Measurements from ENCODE around the gene NEK9. TPM values are rescaled to one million over a fixed set of nuclear protein-coding genes. Genes with fewer than 3 reads are reported as not detected.

Gene NEK9
- total and polyA plus RNA-seq, 2 experiments from 2014 or later: 16.3 to 31.1 TPM

- Histone ChIP-seq H3K4me3 (no peak overlapping the region), H3K79me2 (replicated peaks; ENCODE audit: insufficient read depth) (0 out of 2 replicates have a peak, but pooled peaks cover 3% of the 10 kb centered on the region), H3K27me3 (ENCODE audit: insufficient read depth) (no peaks in the 10 kb centered on the region), H4K20me1 (replicated peaks; ENCODE audit: insufficient read depth) (0 out of 2 replicates have a peak, but pooled peaks cover 6% of the 10 kb centered on the region), H3F3A (replicated peaks; ENCODE audit: low read depth) (no peaks in the 10 kb centered on the region), H3K4me1 (ENCODE audit: insufficient read depth) (no peaks in the 10 kb centered on the region), H3K4me2 (no peak overlapping the region), H3K9me2 (ENCODE audit: insufficient read depth) (no peaks in the 10 kb centered on the region), H2AFZ (no peak overlapping the region), H3K27ac (ENCODE audit: low read depth) (no peak overlapping the region), H3K36me3 (ENCODE audit: insufficient read depth) (no peaks in the 10 kb centered on the region; the same call in 1 of the 2 replicates)
- Mint-ChIP-seq H3K4me3 (no peak overlapping the region), H3K9me3 (no peaks in the 10 kb centered on the region), H3K36me3 (ENCODE audit: low read depth) (peaks cover 8% of the 10 kb centered on the region; the same call in 2 of the 3 replicates), H3K4me1 (no peaks in the 10 kb centered on the region), H3K27me3 (ENCODE audit: insufficient read depth, low read depth, poor library complexity) (no peaks in the 10 kb centered on the region), H3K27ac (no peak overlapping the region)
- ATAC-seq (no peak), DNase-seq (ENCODE audit: low spot score) (no peak)
- TF ChIP-seq NANOG (IDR thresholded peaks at IDR 0.05; ENCODE audit: borderline replicate concordance) (no peak), STAT1 (IDR thresholded peaks at IDR 0.05; ENCODE audit: unreplicated experiment) (no peak)
These were observed 86.3 kb downstream of the NEK9 start for GRCh38 chr14:75040507-75040906.

- Mint-ChIP-seq H3K9me3 (no peaks in the 10 kb centered on the region), H3K36me3 (ENCODE audit: low read depth) (peaks cover 5% of the 10 kb centered on the region; the same call in 2 of the 3 replicates), H3K27ac (no peak overlapping the region), H3K4me1 (no peaks in the 10 kb centered on the region), H3K4me3 (no peak overlapping the region), H3K27me3 (ENCODE audit: insufficient read depth, low read depth, poor library complexity) (no peaks in the 10 kb centered on the region)
- Histone ChIP-seq H3K9me2 (ENCODE audit: insufficient read depth) (no peaks in the 10 kb centered on the region), H2AFZ (no peak overlapping the region), H3K36me3 (ENCODE audit: insufficient read depth) (peaks cover 6% of the 10 kb centered on the region; the same call in 1 of the 2 replicates), H3K27me3 (ENCODE audit: insufficient read depth) (no peaks in the 10 kb centered on the region), H3K4me2 (no peak overlapping the region), H3K79me2 (replicated peaks; ENCODE audit: insufficient read depth) (no peaks in the 10 kb centered on the region), H3K4me3 (no peak overlapping the region), H4K20me1 (replicated peaks; ENCODE audit: insufficient read depth) (no peaks in the 10 kb centered on the region; the same call in 1 of the 2 replicates), H3K27ac (ENCODE audit: low read depth) (no peak overlapping the region), H3F3A (replicated peaks; ENCODE audit: low read depth) (no peaks in the 10 kb centered on the region), H3K4me1 (ENCODE audit: insufficient read depth) (no peaks in the 10 kb centered on the region)
- no peak for ATAC-seq
- no peak for DNase-seq (ENCODE audit: low spot score)
- TF ChIP-seq STAT1 (IDR thresholded peaks at IDR 0.05; ENCODE audit: unreplicated experiment) (no peak), ZNF331 (CRISPR knock-in tag; IDR thresholded peaks at IDR 0.05; ENCODE audit: low read depth) (no peak), ETS1 (IDR thresholded peaks at IDR 0.05) (no peak), REST (IDR thresholded peaks at IDR 0.05; ENCODE audit: unreplicated experiment) (no peak), CREB1 (CRISPR knock-in tag; IDR thresholded peaks at IDR 0.05; ENCODE audit: low read depth) (no peak), ZNF114 (CRISPR knock-in tag; IDR thresholded peaks at IDR 0.05) (no peak), NANOG (IDR thresholded peaks at IDR 0.05; ENCODE audit: borderline replicate concordance) (no peak), EZH2phosphoT487 (IDR thresholded peaks at IDR 0.05; ENCODE audit: unreplicated experiment) (no peak), CTCF (conservative IDR thresholded peaks at IDR 0.05; ENCODE audit: low read depth in 2 of 2) (no peak), JUNB (IDR thresholded peaks at IDR 0.05; ENCODE audit: unreplicated experiment) (no peak), EZH2 (IDR thresholded peaks at IDR 0.05; ENCODE audit: low read depth, unreplicated experiment) (no peak)
These were observed 93.9 kb downstream of the NEK9 start for GRCh38 chr14:75032939-75033338.
